ENCODE results near the gene AIFM1.

The AIFM1 gene

GRCh38 chrX:130165703-130166502 is at the start of gene AIFM1:
Gene AIFM1 (minus strand): TSS chrX:130165841. CDS start chrX:130165656, 185 bp downstream.
- DNase-seq, result peak; percentile 87

- no peak for DNase-seq
Observed at GRCh38 chrX:130213376-130213775, 47.7 kb upstream of the AIFM1 start.

GRCh38 chrX:130212371-130212770 is 46.7 kb upstream of the AIFM1 start:
- DNase-seq, result no peak

- no peak for DNase-seq
Observed at GRCh38 chrX:130211415-130212186, 46.0 kb upstream of the AIFM1 start.

GRCh38 chrX:130204647-130205046 is 39.0 kb upstream of the AIFM1 start:
- no peak for DNase-seq

- no peak for DNase-seq
Observed at GRCh38 chrX:130197464-130197863, 31.8 kb upstream of the AIFM1 start.

GRCh38 chrX:130196466-130196865 is 30.8 kb upstream of the AIFM1 start:
- no peak for DNase-seq

GRCh38 chrX:130190801-130191200 is 25.2 kb upstream of the AIFM1 start:
- DNase-seq, result no peak

- DNase-seq, result no peak
Observed at GRCh38 chrX:130186651-130187050, 21.0 kb upstream of the AIFM1 start.

- DNase-seq, result no peak
Observed at GRCh38 chrX:130184857-130185256, 19.2 kb upstream of the AIFM1 start.

GRCh38 chrX:130184168-130184567 is 18.5 kb upstream of the AIFM1 start:
- DNase-seq, result no peak

- DNase-seq, result no peak
Observed at GRCh38 chrX:130179579-130180215, 14.1 kb upstream of the AIFM1 start.

- DNase-seq, result no peak
Observed at GRCh38 chrX:130179170-130179569, 13.5 kb upstream of the AIFM1 start.

- no peak for DNase-seq
Observed at GRCh38 chrX:130176942-130177341, 11.3 kb upstream of the AIFM1 start.

GRCh38 chrX:130176354-130176776 is 10.7 kb upstream of the AIFM1 start:
- DNase-seq, result no peak

- no peak for DNase-seq
Observed at GRCh38 chrX:130174937-130175336, 9.3 kb upstream of the AIFM1 start.

- no peak for DNase-seq
Observed at GRCh38 chrX:130174045-130174704, 8.5 kb upstream of the AIFM1 start.

GRCh38 chrX:130173190-130173895 is 7.7 kb upstream of the AIFM1 start:
- DNase-seq, result peak; percentile 45

- no peak for DNase-seq
Observed at GRCh38 chrX:130172127-130172845, 6.6 kb upstream of the AIFM1 start.

- peak; percentile 40 for DNase-seq
Observed at GRCh38 chrX:130171446-130172126, 5.9 kb upstream of the AIFM1 start, which contains the start of gene RAB33A. Gene RAB33A (plus strand): TSS chrX:130171962. CDS start chrX:130172063, 101 bp downstream.
